GM19328 (cell line): Measurements from ENCODE around the gene TRRAP.

Experiments
- ATAC-seq: cut with Tn5 transposase; IDR thresholded peaks from one replicate; pipeline ENCODE4 v1.9.1; 2021; ENCODE audit warnings: mild to moderate bottlenecking, moderate library complexity; ENCODE audit not compliant: unreplicated experiment

TRRAP gene

GRCh38 chr7:98981701-98982100 lies 103.4 kb downstream of the TRRAP start:
- no peak for ATAC-seq

- no peak for ATAC-seq
Measured at GRCh38 chr7:98982686-98983085, 104.4 kb downstream of the TRRAP start.

DNA sequence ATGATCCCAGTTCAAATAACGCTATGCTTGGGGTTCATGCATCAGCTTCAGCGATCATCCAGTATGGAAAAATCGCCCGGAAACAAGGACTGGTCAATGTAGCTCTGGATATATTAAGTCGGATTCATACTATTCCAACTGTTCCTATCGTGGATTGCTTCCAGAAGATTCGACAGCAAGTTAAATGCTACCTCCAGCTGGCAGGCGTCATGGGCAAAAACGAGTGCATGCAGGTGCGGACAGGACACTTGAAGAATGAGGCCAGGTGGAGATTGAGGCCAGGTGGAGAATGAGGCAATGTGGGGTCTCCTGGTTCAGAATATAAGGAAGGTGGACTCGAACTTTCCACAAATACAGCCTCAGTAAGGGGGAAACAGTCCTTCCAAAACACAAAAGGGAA lies 105.8 kb downstream of the TRRAP start:
- ATAC-seq: no peak

DNA sequence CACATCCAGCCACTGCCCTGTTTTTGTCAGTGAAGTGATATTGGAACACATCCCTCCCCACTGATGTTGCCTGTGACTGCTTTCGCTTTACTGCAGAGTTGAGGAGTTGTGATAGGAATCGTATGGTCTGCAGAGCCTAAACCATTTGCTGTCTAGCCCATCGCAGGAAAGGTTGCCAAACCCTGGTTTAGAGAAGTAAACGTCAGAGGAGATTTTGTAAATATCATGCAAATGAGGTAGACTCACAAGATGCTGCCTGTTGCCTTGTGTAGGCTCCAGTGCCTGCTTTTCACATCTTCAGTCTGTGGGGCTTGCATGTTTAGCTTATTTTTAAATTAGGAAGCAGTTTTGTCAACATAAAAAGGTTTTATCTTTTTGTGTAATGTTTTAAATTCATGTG lies 107.1 kb downstream of the TRRAP start:
- no peak for ATAC-seq

DNA sequence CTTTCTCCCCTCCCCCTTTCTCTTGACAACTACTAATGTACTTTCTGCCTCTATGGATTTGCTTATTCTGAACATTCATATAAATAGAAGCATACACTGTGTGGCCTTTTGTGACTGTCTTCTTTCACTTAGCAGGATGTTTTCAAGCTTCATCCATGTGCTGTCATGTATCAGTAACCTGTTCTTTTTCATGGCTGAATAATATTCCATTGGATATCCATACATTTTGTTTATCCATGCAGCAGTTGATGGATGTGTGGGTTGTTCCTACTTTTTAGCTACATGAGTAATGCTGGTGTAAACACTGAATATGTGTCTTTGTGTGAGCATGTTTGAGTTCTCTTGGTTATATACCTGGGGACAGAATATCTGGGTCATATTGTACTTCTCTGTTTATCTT lies 107.6 kb downstream of the TRRAP start:
- no peak for ATAC-seq

GRCh38 chr7:98988641-98989040 lies 110.3 kb downstream of the TRRAP start:
- no peak for ATAC-seq

DNA sequence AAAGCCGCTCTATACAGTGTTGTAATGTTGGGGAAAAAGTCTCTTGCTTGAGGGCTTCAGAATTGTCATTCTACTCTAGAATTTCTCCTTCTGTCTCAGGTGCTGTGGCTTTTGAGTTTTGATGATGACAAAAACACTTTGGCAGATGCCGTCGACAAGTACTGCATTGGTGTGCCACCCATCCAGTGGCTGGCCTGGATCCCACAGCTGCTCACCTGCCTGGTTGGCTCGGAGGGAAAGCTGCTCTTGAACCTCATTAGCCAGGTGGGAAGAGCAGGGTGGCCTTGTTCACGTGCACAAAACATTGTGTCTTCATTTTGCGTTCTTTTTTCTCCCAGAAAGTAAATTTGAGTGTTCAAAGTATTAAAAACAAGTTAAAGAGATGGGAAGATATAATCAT lies 112.0 kb downstream of the TRRAP start:
- no peak for ATAC-seq

DNA sequence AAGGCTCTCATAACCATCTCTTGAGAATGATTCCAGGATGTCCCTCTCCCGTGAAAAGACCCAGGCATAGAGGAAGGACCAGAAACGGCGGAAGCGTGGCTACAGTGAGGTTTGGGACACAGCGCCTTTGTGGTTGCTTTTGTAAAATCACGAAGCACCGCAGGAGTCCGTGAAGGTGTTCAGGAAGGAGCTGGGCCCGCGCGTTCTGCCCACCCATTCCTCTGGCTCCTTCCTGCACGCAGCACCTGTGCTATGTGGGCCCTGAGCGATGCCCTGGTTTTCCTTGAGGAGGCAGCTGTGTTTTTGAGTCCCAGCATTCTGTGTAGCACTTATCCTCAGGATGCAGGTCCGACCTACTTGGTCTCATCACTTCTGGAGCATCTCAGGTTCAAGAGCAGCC lies 112.8 kb downstream of the TRRAP start:
- ATAC-seq: no peak

DNA sequence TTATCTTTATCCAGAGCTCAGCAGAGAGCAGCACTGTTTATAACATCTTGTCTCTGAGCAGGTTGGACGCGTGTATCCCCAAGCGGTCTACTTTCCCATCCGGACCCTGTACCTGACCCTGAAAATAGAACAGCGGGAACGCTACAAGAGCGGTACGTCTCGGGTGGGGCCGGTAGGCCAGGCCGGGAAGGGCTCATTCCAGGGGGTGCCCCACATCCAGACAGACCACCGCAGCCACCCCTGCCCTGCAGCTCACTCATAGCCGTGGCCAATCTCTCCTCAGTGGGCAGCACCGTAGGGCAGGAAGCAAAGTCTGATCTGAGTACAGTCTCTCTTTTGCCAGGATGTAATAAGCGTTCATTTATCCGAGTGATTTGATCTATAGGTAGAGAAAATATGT lies 113.7 kb downstream of the TRRAP start:
- ATAC-seq: no peak

GRCh38 chr7:98993024-98993897 lies 114.9 kb downstream of the TRRAP start:
- ATAC-seq: no peak

- ATAC-seq: no peak
Measured at GRCh38 chr7:98994046-98994944, 116.0 kb downstream of the TRRAP start.

DNA sequence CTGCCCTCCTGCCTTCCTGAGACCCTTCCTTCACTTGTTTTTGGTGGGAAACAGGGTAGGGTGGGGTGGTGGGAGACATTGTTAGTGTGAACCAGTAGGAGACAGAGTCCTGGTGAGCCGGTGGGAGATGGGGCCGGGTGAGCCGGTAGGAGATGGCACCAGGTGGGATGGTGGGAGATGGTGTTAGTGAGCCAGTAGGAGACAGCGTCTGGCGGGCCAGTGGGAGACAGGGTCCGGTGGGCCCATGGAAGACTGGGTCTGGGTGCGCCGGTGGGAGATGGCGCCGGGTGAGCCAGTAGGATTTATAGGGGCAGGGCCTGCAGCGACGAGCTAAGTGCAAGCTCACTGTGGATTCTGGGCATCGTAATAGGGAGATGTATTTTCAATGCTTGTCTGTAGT lies 116.8 kb downstream of the TRRAP start:
- no peak for ATAC-seq

DNA sequence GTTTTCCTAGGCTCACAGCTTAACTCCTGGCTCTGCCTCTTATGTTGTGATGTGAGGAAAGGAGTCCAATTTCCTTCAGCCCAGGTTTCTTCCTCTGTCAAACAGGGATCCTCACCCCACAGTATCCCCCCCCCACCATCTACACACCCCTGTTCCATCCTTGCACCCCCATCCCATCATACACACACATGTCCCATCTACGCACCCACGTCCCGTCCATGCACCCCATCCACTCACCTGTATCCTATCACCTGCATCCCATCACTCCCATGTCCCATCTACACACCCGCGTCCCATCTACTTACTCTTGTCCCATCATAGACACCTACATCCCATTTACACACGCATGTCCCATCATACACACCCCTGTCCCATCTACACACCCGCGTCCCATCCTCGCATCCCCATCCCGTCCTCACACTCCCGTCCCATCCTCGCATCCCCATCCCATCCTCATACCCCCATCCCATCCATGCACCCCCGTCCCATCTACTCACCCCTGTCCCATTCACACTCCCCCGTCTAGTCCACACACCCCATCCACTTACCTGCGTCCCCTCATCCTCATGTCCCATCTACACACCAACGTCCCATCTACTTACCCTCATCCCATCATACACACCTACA lies 117.3 kb downstream of the TRRAP start:
- ATAC-seq: no peak

DNA sequence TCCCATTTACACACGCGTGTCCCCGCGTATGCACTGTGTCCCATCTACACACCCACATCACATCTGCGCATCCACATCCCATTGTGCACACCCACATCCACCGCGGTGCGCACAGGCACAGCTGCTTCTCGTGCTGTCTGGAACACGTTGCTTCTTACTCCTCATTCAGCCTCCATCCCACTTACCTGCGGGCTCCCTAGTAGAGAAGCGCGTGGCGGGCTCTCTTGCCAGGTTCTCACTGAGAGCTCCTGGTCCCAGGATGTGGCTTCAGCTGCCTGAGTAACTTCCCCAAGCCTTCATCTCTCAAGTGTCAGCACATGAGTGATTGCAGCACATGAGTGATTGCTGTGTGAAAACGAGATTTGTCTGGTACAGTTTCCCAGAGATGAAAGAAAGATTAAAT lies 117.8 kb downstream of the TRRAP start:
- no peak for ATAC-seq

DNA sequence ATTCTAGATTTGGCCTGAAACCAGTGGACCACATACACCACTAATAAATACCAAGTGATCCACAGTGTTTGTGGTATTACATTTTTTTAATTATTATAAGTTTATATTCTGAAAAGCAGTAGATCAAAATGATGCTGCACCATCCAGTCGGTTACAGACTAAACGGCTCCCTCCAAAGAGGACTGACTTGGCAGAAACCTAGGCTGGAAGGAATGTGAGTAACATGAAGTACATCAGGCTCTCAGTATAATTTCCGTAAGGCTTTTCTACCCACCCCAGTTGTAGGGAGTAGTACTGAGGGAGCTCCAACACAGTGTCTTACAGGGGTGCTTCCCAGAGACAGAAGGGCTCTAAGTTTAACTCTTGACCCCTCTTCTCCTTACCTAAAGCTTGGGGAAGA lies 119.5 kb downstream of the TRRAP start:
- no peak for ATAC-seq

DNA sequence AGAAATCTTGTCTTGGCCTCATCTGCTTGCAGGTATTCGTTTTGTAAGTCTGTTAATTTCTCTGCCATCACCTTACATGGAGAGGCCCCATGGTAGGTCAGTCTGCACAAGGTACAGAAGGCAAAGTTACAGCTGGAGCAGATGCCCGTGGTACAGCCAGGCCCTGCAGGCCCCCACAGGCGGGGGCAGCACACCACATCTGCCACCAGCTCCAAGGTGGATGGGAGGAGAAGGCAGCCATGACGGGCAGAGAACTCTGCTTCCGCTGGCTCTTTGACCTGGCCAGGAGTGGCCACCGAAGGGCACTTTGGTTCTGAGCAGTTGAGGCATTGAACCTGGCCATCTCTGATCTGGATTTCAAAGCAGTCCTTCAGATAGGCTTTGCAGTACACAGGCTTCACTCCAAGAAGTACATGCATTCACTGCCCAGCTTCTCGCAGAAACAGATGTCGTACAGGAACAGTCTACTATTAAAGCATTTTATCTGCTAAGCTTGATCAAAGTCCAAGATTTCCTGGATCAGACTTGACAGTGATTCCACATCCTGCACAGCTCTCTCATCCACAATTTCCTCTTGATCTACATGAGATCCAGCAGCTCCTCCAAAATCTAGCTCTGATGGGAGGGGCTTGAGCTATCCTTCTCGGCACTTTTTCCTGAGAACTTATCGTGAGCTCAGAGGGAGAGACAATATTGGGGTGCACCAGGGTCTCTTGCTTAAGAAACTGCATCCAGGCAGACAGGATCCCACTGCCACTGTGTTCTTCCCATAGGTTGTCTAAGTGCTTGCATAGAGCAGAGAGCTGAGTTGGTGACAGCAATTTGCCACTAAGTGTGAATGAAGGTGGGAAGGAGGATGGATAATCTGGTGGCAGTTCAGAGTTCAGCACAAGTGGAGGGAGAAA lies 120.7 kb downstream of the TRRAP start:
- no peak for ATAC-seq

GRCh38 chr7:99000196-99000903 lies 122.0 kb downstream of the TRRAP start:
- ATAC-seq: no peak

- ATAC-seq: no peak
Measured at GRCh38 chr7:99000904-99001465, 122.7 kb downstream of the TRRAP start.

DNA sequence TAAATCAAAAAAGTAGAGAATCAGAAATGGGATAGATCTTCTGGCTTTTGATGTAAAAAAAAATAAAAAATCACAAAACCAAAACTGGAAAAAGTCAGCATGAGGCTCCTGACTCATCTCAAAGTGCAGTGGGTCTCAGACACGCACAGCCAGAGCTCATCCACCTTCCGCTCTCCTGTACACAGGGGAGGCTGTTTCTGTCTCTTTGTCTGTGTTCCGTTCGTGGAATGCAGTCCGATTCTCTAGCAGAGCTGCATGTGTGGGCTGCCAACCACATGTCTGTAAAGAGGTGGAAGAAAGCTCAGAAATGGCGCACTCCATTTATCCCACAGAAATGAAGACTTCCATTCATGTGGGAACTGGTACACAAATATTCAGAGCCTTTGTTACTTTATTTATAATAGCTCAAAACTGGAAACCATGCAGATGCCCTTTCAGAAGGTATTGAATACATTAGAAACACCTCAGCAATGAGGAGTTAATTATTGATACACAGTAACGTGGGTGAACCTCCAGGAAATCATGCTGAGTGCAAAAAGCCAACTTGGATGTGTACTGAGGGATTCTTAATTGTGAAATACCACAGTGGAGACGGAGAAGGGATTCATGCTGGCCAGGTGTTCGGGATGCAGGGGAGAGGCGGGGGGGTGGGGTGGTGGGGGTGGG lies 123.3 kb downstream of the TRRAP start:
- ATAC-seq: no peak
